Stimulated activated CD8-positive, alpha-beta memory T cell treated with anti-CD3 and anti-CD28 coated beads, Interleukin-4, amount 100 ng/mL, for 48 hours (primary cell): ENCODE results near the gene ISCU.

Experiments
- DNase-seq: peaks from one replicate; pipeline ENCODE4 v3.0.0-alpha.2; 2020

Gene ISCU

DNA sequence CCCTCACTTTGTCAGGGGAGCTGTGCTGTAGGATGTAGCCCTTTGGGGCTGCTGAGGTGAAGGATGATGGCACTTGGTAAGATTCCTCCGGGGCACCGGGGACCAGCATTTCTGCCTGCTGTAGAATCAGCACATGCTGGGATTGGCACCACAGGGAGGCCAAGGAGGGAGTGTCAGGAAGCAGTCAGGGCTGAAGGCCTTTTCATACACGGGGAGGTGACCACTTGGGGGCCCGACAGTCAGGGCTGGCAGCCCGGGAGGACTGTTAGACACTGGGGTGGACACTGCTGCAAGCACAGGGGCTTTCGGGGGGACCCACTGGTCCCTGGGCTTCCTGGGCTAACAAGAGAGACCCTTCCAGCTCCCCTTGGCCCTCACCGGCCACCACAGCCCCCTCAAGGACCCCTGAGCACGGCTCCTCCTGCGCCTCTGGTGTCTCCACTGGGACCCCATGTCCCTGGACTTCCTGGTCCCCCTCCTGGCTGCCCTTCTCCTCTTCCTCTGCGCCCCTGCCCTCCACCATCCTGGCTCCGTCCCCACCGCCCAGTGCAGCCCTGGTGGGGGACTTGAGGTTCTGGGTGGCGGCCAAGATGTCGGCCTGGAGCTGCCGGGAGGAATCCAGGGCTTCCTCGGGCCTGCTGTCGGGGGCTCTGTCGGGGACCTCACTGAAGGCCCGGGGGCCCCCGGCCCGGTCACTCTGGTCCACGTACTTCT is 29.0 kb downstream of the ISCU start:
- no peak for DNase-seq

DNA sequence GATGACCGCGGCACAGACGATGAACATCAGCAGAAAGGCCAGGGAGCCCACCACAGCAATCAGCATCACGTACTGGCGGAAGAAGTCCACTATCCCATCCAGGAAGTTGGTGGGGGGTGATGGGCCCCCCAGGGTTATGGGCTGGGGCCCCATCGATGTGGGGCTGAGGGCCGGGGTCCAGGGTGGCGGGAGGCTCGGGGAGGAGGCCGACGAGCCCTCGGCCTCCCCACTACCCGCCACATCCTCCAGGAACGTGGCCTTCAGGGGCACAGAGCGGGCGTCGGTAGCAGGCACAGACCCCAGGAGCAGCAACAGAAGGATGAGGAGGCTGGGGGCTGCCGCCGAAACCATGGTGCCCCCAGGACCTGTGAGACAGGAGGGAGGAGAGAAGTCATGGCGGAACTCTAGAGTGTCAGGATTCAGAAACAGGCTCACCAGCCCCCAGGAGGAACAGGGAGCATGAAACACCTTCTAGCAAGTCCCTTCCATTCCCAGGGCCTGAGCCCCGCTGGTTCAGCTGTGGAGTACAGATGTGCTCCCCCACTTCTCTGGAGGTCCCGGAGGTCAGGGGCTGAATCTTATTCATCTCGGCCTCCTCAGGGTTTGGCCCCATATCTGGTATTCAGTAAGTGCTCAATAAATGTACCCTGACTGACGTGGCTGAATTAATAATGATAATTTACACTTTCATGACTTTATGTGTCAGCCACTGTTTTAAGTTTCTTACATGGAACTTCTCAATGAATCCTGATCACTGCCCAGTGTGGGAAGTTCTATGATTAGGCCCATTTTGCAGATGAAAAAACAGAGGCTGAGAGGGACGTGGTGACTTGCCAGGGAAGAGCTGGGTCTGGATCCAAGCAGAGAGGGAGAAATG is 29.9 kb downstream of the ISCU start:
- no peak for DNase-seq

DNA sequence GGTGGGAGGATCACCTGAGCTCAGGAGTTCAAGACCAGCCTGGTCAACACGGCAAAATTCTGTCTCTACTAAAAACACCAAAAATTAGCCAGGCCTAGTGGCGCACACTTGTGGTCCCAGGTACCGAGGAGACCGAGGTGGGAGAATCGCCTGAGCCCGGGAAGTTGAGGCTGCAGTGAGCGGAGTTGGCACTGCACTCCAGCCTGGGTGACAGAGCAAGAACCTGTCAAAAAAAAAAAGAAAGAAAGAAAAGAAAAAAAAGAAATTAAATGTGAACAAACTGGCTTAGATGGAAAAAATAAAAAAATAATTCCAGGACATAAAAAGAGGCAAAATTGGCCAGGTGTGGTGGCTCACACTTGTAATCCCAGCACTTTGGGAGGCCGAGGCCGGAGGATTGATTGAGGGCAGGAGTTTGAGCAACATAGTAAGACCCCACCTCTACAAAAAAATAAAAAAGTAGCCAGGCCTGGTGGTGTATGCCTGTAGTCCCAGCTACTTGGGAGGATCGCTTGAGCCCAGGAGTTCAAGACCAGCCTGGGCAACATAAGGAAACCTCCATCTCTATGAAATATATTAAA is 32.0 kb downstream of the ISCU start:
- DNase-seq: no peak

- no peak for DNase-seq
Measured at GRCh38 chr12:108594960-108595710, 32.7 kb downstream of the ISCU start.

DNA sequence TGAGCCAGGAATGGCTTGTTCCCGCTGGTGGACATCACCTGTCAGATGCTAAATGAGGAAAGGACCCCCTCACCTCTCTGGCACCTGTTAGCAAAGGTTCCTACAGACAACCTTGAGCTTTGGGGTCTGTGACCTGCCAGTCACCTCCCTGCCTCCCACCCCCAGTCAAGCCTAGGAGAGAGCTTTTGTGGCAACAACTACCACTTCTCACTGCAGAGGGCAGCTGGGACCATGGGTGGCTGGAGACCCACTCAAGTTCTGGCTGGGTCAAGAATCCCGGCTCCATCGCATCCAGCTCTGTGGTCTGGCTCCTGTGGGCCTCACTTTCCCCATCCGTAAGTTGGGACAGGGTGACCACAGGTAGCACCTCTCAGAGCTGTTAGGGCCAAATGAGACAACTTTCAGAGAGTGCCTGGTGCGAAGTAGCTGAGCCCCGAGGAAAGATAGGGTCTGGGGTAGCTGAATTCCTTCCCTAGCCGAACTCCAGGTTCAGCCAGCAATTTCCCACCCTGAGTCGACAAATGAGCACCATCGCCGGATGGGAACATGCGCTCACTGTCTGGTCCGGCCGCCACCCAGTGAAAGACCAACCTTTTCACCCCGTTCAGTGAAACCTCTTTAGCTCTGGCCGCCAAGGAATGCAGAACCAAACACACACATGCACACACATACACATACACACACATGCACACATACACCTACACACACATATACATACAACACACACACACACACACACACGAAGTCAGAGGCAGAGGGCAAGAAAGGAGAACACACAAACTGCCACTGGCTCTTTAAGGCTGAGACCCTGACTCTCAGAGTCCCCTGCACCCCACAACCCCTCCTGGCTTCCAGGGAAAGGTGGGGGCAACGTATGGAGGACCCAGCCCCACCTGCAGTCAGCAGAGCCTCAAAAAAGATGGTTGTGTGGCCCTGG is 33.6 kb downstream of the ISCU start:
- DNase-seq: no peak

GRCh38 chr12:108596854-108597558 is 34.6 kb downstream of the ISCU start:
- DNase-seq: no peak

GRCh38 chr12:108597559-108598471 is 35.4 kb downstream of the ISCU start, which contains the start of gene TMEM119:
Gene TMEM119, minus strand, starts transcription at chr12:108598084. Its CDS starts 5,701 bp downstream, at chr12:108592383.
- DNase-seq: no peak

DNA sequence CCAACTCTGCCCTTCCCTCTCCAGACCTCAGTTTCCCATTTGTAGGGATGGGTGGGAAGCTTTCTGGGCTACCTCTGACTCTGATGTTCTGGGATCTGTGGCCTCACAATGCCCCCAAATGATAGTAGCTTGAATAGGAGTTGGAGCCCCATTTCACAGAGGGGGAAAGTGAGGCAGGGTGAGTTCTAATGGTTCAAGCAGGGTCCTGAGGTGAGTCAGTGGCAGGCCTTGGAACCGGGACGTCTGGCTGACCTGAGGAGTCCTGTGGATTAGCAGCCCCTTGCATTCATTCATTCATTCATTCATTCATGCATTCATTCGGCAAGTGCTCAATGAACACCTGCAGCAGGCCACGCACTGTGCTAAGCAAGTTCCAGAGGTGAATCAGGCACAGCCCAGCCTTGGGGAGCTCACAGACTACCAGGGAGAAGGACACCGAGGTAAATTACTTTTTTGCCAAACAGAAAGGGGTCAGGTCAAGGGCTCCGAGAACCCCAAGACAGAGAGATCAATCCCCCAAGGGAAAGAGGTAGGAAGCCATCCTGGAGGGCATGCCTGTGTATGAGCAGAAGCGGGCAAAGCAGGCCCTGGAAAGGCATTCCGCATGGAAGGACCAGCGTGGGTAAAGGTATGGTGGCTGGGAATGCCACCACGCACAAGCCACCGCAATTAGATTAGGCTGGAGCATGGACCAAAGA is 36.3 kb downstream of the ISCU start:
- no peak for DNase-seq

DNA sequence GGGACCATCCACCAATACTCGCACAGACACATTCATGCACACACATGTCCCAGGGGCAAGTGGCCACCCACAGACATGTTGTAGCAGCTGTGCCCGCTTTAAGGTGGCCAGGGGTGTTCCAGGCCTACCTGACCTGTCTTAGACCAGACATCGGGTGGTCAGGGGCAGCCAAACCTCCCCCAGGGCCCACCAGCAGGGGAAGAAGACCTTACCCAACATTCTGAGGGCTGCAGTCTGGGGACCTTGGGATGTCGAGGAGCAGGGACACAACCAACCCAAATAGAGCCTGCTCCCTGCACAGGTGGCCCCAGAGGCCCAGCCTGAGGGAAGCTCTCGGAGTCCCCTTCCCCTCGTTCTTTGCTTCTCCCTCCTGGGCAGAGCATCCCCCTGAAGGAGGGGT is 37.1 kb downstream of the ISCU start:
- DNase-seq: no peak

DNA sequence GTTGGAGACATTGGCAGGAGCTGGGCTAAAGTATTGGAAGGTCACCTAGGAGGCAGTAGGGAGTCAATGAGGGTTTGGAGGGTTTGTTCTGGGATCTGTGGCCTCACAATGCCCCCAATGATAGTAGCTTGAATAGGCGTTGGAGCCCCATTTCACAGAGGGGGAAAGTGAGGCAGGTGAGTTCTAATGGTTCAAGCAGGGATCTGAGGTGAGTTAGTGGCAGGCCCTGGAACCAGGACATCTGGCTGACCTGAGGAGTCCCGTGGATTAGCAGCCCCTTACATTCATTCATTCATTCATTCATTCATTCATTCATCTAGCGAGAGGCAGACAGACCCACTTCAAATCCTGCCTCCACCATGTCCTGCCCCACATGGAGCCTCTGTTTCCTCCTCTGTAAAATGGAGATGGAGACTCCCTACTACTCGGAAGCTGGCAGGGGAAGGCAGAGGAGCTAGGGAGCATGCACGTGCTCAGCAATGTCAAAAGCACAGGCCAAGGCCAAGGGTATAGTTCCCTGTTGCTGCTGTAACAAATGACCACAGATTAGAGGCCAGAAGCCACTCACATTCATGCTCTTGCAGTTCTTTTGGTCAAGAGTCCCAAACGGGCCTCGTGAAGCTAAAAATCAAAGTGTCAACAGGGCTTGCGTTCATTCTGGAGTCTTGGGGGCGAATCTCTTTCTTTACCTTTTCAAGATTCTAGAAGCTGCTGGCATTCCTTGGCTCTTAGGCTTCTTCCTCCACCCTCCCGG is 37.7 kb downstream of the ISCU start:
- DNase-seq: no peak

DNA sequence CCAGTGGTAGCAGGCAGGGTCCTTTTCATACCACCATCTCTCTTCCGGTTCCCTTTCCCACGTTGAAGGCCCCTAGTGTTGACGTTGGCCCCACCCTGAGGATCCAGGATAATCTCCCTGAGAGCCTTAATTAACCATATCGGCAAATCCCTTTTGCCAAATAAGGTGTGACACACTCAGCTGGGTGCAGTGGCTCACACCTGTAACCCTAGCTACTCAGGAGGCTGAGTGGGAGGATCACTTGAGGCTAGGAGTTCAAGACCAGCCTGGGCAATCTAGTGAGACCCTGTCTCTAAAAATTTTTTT is 38.3 kb downstream of the ISCU start:
- no peak for DNase-seq

DNA sequence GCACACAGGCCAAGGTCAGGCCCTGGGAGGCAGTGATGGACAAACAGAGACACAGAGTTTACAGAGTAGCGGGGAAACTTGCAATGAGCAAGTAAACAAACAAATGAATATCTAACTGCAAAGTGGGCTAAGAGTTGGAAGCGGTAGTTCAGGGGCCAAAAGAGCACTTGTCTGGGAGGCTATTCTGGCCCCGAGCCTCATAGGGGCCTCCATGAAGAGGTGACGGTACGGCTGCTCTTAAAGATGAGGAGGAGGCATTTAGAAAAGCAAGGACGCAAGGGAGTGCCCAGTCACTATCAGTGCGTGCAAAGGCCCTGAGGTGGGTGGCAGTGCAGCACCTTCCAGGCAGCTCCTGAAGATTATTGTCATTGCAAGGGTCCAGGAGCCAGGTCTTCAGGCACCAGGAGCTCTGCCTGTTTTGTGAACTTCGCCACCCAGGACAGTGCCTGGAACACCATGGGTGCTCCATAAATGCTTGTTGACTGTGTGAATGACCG is 39.9 kb downstream of the ISCU start:
- DNase-seq: no peak

DNA sequence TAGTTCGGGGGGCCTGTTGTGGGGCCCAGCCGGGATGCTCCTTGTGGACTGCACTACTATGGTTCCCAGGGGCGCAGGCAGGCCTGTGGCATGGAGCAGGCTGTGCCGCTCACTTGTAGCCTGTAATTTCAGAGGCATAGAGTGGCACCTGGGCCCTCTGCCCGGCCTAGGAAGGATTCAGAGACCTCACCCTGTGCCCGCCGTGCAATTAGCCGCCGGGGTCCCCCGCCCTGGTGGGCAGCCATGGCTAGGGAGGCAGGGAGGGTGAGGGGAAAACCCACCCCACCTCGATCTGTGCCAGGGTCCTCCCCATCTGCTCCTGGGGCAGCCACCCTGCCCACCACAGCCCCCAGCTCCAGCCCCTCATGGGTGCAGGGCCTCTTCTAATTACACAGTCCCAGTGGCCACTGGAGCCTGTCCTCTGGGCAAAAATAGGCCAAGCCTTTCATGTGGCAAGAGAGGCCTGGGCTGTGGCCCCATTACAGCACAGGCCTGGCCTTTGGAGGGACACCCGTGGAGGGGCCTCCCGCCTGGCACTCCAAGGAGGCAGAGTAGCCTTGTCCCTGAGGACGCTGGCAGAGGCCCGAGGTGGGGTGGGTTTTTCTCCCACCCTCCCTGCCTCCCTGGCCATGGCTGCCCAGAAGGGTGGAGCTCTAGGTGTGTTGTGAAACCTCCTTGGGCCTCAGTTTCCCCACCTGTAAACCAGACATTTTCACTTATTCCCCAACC is 40.7 kb downstream of the ISCU start:
- no peak for DNase-seq

GRCh38 chr12:108603743-108604142 is 41.3 kb downstream of the ISCU start:
- no peak for DNase-seq

- DNase-seq: no peak
Measured at GRCh38 chr12:108604208-108604941, 42.0 kb downstream of the ISCU start.

DNA sequence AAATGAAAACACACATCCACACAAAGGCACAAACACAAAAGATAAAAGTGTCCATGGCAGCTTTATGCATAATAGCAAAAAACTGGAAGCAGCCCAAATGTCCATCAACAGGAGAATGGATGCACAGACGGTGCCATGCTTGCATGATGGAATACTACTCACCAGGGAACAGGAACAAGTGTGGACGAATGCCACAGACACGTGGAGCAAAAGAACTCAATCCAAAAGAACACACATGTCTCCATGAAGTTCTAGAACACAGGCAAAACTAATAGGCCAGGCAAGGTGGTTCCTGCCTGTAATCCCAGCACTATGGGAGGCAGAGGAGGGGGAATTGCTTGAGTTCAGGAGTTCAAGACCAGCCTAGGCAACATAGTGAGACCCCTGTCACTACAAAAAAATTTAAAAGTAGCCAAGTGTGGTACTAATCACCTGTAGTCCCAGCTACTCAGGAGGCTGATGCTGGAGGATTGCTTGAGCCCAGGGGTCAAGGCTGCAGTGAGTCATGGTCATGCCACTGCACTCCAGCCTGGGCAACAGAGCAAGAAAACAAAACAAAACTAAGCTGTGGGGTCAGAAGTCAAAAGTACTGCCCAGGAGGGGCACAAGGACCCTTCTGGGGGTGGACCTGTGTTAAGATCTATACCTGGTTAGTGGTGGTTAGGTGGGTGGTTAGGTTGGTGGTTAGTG is 42.7 kb downstream of the ISCU start:
- DNase-seq: no peak
